ENCODE measurements around the gene TMCC1. TPM values are rescaled to one million over a fixed set of nuclear protein-coding genes. Genes with fewer than 3 reads are reported as not detected.

Gene TMCC1
- total RNA-seq: 65.1 TPM

DNA sequence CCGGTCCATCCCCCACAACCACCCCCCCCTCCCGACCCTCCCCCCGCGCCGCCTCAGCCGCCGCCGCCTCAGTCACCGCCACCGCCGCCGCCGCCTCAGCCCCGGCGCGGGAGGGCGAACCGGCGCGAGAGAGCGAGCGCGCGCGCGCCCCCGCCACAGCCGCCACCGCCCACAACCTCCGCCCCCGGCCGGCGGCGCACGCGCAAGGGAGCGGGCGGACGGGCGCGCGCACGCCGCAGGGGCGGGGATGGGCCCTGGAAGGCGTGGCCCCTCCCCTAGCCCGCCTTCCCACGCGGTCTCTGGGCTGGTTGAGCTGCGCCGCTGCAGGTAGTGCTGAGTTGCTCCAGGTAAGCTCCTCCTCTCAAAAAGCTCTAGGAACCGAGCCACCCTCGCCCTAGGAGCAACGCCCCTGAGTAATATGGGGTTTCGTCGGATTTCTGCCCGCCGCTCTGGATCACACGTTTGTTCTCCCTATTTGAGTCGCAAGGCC, at the start of gene TMCC1:
TSS of gene TMCC1 (minus strand) at position 131 of the 490 bp plus-strand sequence.

DNA sequence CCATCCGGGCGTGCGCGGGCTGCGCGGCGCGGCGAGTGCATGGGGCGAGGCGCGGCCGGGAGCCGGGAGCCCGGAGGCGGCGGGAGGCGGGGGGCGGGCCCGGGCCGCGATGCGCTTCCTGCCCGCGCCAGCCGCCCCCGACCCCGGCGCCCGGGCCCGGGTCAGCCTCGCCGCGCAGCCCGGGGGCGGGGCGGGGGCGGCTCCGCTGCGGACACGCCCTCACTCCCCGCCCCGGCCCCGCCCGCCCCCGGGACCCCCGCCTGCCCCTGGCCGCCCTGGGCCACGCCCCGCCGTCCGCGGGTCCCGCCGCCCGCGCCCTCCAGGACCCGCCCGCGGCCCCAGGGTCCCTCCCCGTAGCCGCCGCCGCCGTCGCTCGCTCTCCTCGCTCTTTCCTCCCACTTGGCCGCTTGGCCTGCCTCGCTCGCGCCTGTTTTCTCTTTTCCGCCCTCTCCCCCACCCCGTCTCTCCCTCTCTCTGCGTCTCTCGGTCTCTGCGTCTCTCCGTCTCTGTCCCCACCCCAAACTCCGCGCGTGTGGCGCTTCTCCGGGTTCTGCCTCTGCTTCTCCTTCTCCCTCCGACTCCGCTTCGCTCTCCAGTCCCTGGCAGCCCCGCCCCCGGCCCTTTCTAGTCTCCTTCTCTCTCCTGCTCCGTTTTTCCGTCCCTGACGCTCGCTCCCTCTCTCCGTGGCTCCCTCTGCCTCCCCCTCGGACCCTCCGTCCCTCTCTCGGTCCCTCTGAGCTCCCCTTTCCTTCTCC, 286.7 kb downstream of the TMCC1 start, which contains the start of gene PLXND1:
TSS of gene PLXND1 (minus strand) at position 41 of the 755 bp plus-strand sequence. CDS start at position 4, 37 bp downstream.

Small RNAs within 50 kb of the gene (small RNA-seq; reads per million reads assigned to genes)
- gene RF00026 (ENCODE audit: low replicate concordance) (not detected), gene RNY3P13 (ENCODE audit: low replicate concordance) (not detected)

Other genes with a start within 250 kb of the TMCC1 start
- 1.6 TPM for gene TRH, start 81.0 kb upstream of the TMCC1 start, total RNA-seq
- not detected for gene ALG1L2, start 188.1 kb upstream of the TMCC1 start, total RNA-seq